Measurements from ENCODE around the gene ADIRF. TPM values are rescaled to one million over a fixed set of nuclear protein-coding genes. Genes with fewer than 3 reads are reported as not detected.

ADIRF gene
- total RNA-seq, 1 experiment from 2014 or later = not detected

GRCh38 chr10:86958116-86958900 is 10.0 kb upstream of the ADIRF start, which contains the start of gene SNCG:
Gene SNCG, plus strand, starts transcription at chr10:86958599. Its CDS starts 99 bp downstream, at chr10:86958698.
- 0 out of 2 replicates have a peak, but pooled peaks cover 4% of the 10 kb centered on the region for H3K9me3 ChIP-seq
- H3K4me1 ChIP-seq = peaks cover 18% of the 10 kb centered on the region
- Mint-ChIP-seq H3K36me3 (ENCODE audit: insufficient read depth, unreplicated experiment) (no peaks in the 10 kb centered on the region), H3K9me3 (ENCODE audit: unreplicated experiment) (no peaks in the 10 kb centered on the region), H3K27ac (ENCODE audit: unreplicated experiment) (peak within 1 kb of the TSS; percentile 80), H3K4me1 (ENCODE audit: low read depth, unreplicated experiment) (no peaks in the 10 kb centered on the region), H3K4me3 (ENCODE audit: unreplicated experiment) (no peak within 1 kb of the TSS), H3K27me3 (ENCODE audit: insufficient read depth, unreplicated experiment) (no peaks in the 10 kb centered on the region)
- TF ChIP-seq, protein P1, sequence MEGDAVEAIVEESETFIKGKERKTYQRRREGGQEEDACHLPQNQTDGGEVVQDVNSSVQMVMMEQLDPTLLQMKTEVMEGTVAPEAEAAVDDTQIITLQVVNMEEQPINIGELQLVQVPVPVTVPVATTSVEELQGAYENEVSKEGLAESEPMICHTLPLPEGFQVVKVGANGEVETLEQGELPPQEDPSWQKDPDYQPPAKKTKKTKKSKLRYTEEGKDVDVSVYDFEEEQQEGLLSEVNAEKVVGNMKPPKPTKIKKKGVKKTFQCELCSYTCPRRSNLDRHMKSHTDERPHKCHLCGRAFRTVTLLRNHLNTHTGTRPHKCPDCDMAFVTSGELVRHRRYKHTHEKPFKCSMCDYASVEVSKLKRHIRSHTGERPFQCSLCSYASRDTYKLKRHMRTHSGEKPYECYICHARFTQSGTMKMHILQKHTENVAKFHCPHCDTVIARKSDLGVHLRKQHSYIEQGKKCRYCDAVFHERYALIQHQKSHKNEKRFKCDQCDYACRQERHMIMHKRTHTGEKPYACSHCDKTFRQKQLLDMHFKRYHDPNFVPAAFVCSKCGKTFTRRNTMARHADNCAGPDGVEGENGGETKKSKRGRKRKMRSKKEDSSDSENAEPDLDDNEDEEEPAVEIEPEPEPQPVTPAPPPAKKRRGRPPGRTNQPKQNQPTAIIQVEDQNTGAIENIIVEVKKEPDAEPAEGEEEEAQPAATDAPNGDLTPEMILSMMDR (IDR thresholded peaks at IDR 0.05; ENCODE audit: insufficient read depth in 1 of 2, low read depth in 1 of 2, low read length in 1 of 2, severe bottlenecking in 1 of 2, unreplicated experiment in 1 of 2) = no peak
- no peaks in the 10 kb centered on the region for H3K36me3 ChIP-seq (ENCODE audit: control insufficient read depth, insufficient read depth, low read length)
- no peak for DNase-seq
- H3K4me3 ChIP-seq (ENCODE audit: low read depth, low read length) = no peak within 1 kb of the TSS
- no TSS peak for BruUV-seq (replicated peaks)
- ChIA-PET CTCF (interaction anchor here (1.1 kb wide), 1 partner anchor 102 kb away, joined by 3 read pairs; no protein-coding TSS in a partner anchor), POLR2A (interaction anchor here (0.6 kb wide), 1 partner anchor 117 kb away, joined by 3 read pairs; no protein-coding TSS in a partner anchor)
- intact Hi-C loops (cut with micrococcal nuclease; ENCODE audit: unreplicated experiment) = no loop called here
- no peaks in the 10 kb centered on the region for H3K27me3 ChIP-seq (replicated peaks; ENCODE audit: control insufficient read depth, insufficient read depth, low read length)

DNA sequence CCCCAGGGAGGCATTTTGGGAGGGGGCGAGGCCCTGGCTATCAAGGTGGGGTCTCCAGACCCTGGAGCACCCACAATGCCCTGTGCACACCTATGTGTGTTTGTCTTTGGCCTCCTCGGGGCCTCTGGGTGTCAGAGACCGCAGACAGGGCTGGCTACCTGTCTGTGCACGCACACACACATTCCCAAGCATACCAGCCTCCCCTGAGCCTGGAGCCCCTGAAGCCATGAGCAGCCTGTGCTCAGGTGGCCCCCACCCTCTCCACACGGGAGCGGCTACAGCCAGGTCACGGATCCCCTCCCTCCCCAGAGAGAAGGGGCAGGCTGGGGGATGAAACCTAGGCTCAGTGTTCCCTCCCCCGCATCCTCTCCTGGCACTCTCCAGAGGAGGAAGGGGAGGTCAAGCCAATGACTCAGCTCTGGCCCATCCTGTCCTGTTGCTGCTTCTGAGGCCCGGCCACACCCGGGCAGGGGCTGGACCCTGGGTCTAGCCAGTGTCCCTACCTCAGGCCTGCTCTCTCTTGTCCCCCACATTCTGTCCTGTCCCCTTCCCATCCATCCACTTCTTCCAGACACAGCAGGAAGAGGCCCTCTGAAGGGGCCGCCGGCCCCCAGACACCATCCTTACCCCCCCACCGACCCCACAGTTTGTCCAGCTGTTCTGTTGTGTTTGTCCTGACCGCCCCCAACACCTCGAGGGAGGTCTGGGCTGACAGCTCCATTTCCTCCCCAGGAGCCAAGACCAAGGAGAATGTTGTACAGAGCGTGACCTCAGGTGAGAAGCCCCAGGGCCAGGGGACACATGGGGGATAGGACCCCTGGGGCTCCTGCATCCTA is 9.2 kb upstream of the ADIRF start:
- peaks cover 18% of the 10 kb centered on the region for H3K4me1 ChIP-seq
- CTCF ChIA-PET = interaction anchor here (1.1 kb wide), 1 partner anchor 103 kb away, joined by 3 read pairs; no protein-coding TSS in a partner anchor
- TF ChIP-seq, protein P1 (IDR thresholded peaks at IDR 0.05; ENCODE audit: insufficient read depth in 1 of 2, low read depth in 1 of 2, low read length in 1 of 2, severe bottlenecking in 1 of 2, unreplicated experiment in 1 of 2) = no peak
- Mint-ChIP-seq H3K4me1 (ENCODE audit: low read depth, unreplicated experiment) (no peaks in the 10 kb centered on the region), H3K4me3 (ENCODE audit: unreplicated experiment) (no peak overlapping the region), H3K27ac (ENCODE audit: unreplicated experiment) (peak overlapping the region; percentile 80), H3K36me3 (ENCODE audit: insufficient read depth, unreplicated experiment) (no peaks in the 10 kb centered on the region), H3K9me3 (ENCODE audit: unreplicated experiment) (no peaks in the 10 kb centered on the region), H3K27me3 (ENCODE audit: insufficient read depth, unreplicated experiment) (no peaks in the 10 kb centered on the region)
- POLR2A ChIA-PET = interaction anchor here (0.6 kb wide), 1 partner anchor 117 kb away, joined by 3 read pairs; no protein-coding TSS in a partner anchor
- BruUV-seq (replicated peaks) = no TSS peak
- no peak overlapping the region for H3K4me3 ChIP-seq (ENCODE audit: low read depth, low read length)
- peak; percentile 43 to 78 for DNase-seq
- no peaks in the 10 kb centered on the region for H3K9me3 ChIP-seq
- intact Hi-C loops (cut with micrococcal nuclease; ENCODE audit: unreplicated experiment) = no loop called here
- H3K36me3 ChIP-seq (ENCODE audit: control insufficient read depth, insufficient read depth, low read length) = no peaks in the 10 kb centered on the region
- no peaks in the 10 kb centered on the region for H3K27me3 ChIP-seq (replicated peaks; ENCODE audit: control insufficient read depth, insufficient read depth, low read length)

DNA sequence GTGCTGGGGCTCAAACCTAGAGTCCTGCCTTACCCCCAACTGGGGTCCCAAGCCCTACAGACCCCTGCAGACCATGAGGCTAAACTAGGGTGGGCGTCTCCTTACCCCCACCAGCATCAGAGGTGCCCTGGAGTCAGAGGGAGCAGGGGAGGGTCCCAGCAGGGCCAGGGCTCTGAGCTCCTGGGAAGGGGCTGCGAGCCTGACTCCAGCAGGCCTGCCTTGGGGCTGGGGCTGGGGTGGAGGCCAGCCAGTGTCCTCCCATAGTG is 8.6 kb upstream of the ADIRF start:
- H3K4me3 ChIP-seq (ENCODE audit: low read depth, low read length) = no peak overlapping the region

More for the DNA sequence above, 8.6 kb upstream of the ADIRF start:
- intact Hi-C loops (cut with micrococcal nuclease; ENCODE audit: unreplicated experiment) = no loop called here
- POLR2A ChIA-PET = no interaction called here
- no peaks in the 10 kb centered on the region for H3K9me3 Mint-ChIP-seq (ENCODE audit: unreplicated experiment)
- CTCF ChIA-PET = interaction anchor here (1.1 kb wide), 1 partner anchor 104 kb away, joined by 3 read pairs; no protein-coding TSS in a partner anchor
- peaks cover 18% of the 10 kb centered on the region for H3K4me1 ChIP-seq
- no peaks in the 10 kb centered on the region for H3K36me3 Mint-ChIP-seq (ENCODE audit: insufficient read depth, unreplicated experiment)
- peak in 1 of 2 experiments; percentile 22 for DNase-seq
- H3K4me3 Mint-ChIP-seq (ENCODE audit: unreplicated experiment) = no peak overlapping the region
- TF ChIP-seq, protein P1 (IDR thresholded peaks at IDR 0.05; ENCODE audit: insufficient read depth in 1 of 2, low read depth in 1 of 2, low read length in 1 of 2, severe bottlenecking in 1 of 2, unreplicated experiment in 1 of 2) = no peak
- no peaks in the 10 kb centered on the region for H3K27me3 Mint-ChIP-seq (ENCODE audit: insufficient read depth, unreplicated experiment)
- H3K36me3 ChIP-seq (ENCODE audit: control insufficient read depth, insufficient read depth, low read length) = no peaks in the 10 kb centered on the region
- no peaks in the 10 kb centered on the region for H3K4me1 Mint-ChIP-seq (ENCODE audit: low read depth, unreplicated experiment)
- no TSS peak for BruUV-seq (replicated peaks)
- H3K27ac Mint-ChIP-seq (ENCODE audit: unreplicated experiment) = peak overlapping the region; percentile 80
- no peaks in the 10 kb centered on the region for H3K9me3 ChIP-seq
- H3K27me3 ChIP-seq (replicated peaks; ENCODE audit: control insufficient read depth, insufficient read depth, low read length) = no peaks in the 10 kb centered on the region
